ENCODE data around the gene PLEKHG4B.
"Not testable (repeated sequence)": the region's sequence is repeated elsewhere in the genome, so short reads cannot be mapped to it uniquely, and the experiment has no call there.

Gene PLEKHG4B

DNA sequence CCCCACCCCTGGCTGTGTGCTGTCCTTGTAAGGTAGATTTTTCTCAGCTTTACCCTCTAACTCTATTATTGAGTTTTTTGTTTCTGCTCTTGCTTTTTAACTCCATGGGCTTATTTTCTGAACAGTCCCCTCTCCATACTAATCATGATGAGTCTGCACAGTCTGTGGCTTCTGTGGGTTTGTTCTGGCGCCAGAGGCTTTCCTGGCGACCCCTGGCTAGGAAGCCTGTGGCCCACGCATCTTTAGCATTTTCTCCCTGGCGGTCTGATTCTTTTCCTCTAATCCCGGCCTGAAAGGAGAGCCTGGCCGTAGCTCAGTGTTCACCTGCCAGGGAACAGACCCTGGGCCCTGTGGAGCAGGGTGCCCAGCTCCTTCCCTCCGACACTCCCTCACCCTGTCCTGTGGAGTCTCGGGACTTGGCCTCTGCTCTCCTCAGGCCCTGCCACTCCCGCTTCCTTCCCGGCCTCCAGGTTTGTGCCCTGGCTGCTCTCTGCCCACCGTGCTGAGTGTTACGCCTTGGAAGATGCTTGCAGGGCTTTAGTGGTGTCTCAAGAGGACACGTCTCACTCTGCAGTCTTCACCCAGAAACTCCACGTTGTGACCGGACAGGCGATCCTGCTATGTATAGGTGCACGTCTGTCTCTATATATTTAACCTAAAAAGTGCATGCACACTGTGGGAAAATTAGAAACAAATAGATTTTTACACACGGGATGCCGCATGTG is 67.6 kb downstream of the PLEKHG4B start:
- no peak for DNase-seq

DNA sequence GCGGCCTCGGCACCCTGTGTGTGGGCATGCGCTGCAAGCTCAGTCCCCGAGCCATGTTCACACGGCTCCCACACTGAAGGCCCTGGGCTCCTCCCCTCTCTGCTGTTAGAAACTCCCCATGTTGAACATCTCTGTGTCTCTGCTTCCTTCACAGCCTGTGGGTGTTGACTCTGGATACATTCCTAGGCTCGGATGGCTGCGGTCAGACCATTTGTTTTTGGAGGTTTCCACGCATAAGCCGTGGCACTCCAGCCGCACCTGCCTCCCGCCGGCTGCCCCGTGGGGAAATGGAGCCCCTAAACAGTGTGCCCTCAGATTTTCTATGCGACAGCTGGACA is 68.2 kb downstream of the PLEKHG4B start:
- DNase-seq = no peak

DNA sequence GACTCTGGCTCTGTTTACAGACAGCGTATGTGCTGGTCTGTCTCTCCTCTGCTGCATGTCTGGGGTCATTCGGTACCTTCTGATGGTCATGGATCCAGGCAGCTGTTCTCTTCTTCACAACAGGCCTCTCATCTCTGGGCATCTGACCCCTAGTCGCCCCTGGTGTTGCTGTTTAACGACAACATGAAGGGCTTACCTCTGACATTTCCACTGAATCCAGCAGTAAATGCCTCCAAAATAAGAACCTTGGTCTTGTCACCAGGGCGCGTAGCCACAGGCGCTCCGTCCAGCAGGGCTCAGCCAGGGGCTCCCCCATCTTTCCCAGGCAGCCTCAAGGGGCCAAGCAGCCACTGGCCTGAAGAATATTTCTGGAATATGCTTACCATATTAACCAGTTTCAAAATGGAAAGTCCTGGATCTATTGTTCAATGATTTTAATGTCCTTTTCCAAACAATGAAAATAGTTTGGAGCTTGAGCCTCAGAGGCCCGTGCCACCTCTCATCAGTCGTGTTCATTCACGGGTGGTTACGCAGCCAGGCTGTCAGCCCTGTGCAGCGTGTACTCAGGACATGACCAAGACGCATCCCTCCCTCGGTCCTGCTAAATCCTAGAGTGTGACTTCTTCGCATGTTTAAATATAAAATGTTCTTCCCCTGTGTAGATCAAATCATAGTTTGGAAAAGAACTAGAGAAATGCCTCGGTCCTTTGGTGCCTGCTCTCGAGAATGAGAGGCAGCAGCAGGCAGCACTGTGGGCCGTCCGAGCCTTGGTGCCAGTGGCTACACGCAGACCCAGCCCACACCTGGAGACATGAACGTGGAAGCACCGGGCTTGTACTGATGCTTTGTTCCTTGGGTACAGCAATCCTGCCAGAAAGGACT is 69.2 kb downstream of the PLEKHG4B start:
- no peak for DNase-seq

GRCh38 chr5:161803-162110 is 69.8 kb downstream of the PLEKHG4B start:
- no peak for DNase-seq

DNA sequence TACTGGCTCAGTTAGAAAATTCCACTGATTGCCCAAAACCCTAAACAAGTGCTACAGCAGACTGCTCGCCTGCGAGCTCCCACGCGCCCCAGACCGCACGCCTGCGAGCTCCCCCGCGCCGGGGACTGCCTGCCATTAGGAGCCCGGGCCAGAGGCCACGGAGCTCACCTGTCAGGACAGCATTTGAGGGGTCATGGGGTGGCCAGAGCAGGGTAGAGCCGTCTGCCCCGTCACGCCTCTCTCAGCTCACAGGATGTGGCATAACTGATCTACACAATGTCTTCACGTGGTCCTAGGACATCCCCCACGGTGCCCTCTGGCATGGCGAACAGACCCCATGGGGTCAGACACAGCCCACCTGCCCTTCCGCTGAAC is 70.2 kb downstream of the PLEKHG4B start:
- DNase-seq = no peak

DNA sequence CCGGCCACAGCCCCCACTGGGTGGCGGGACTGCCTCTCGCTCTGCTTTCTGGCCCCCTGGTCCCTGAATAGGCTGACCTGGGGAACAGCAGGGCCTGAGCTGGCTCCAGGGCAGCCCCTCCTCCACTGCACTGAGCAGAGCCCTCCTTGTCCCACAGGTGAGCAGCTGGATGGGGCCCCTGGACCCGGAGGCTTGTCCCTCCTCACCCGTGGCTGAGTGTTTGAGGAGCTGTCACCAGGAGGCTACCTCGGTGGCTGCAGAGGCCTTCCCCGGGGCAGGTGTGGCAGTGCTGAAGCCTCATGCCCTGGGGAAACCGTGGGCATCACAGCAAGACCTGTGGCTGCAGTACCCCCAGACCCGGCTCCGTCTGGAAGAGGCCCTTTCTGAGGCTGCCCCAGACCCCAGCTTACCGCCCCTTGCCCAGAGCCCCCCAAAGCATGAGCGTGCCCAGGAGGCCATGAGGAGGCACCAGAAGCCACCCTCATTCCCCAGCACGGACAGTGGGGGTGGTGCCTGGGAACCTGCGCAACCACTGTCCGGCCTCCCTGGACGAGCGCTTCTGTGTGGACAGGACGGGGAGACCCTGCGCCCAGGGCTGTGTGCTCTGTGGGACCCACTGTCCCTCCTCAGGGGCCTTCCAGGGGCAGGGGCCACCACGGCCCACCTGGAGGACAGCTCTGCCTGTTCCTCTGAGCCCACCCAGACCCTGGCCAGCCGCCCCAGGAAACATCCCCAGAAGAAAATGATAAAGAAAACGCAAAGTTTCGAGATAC is 70.8 kb downstream of the PLEKHG4B start:
- no peak for DNase-seq

GRCh38 chr5:163338-163620 is 71.3 kb downstream of the PLEKHG4B start:
- DNase-seq = no peak

DNA sequence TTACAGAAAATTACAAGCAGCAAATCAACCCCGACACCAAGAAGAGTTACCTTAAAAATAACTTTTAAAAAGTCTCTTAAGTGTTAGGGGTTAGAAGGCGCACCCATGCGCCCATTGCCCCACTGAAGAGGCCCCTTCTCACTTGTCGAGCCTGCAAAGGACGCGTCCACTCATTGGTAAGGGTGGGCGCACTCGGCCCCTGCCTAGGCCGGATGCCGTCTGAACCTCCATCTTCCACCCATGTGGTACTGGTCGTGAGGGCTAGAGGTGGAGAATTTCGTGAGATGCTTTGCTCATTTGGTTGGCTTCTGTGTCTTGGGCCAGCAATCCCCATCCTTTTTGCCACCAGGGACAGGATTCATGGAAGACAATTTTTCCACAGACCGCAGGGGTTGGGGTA is 71.9 kb downstream of the PLEKHG4B start:
- no peak for DNase-seq

DNA sequence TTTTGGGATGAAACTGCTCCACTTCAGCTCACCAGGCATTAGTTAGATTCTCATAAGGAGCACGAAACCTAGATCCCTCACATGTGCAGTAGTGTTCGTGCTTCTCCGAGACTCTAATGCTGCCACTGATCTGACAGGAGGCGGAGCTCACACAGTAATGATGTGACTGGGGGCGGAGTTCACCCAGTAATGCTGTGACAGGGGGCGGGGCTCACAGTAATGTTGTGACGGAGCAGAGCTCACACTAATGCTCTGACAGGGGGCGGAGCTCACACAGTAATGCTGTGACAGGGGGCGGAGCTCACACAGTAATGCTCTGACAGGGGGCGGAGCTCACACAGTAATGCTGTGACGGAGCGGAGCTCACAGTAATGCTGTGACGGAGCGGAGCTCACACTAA is 72.3 kb downstream of the PLEKHG4B start:
- no peak for DNase-seq

DNA sequence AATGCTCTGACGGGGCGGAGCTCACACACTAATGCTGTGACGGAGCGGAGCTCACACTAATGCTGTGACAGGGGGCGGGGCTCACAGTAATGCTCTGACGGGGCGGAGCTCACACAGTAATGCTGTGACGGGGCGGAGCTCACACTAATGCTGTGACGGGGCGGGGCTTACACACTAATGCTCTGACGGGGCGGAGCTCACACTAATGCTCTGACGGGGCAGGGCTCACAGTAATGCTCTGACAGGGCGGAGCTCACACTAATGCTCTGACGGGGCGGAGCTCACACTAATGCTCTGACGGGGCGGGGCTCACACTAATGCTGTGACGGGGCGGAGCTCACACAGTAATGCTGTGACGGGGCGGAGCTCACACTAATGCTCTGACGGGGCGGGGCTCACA is 72.8 kb downstream of the PLEKHG4B start:
- not testable (repeated sequence) for DNase-seq

- DNase-seq = no peak
Observed at GRCh38 chr5:166441-167372, 74.7 kb downstream of the PLEKHG4B start.

GRCh38 chr5:167511-167910 is 75.5 kb downstream of the PLEKHG4B start:
- DNase-seq = no peak

- no peak for DNase-seq
Observed at GRCh38 chr5:167982-168660, 76.2 kb downstream of the PLEKHG4B start.

- DNase-seq = no peak
Observed at GRCh38 chr5:169071-169727, 77.2 kb downstream of the PLEKHG4B start.

GRCh38 chr5:169728-170094 is 77.7 kb downstream of the PLEKHG4B start:
- no peak for DNase-seq

DNA sequence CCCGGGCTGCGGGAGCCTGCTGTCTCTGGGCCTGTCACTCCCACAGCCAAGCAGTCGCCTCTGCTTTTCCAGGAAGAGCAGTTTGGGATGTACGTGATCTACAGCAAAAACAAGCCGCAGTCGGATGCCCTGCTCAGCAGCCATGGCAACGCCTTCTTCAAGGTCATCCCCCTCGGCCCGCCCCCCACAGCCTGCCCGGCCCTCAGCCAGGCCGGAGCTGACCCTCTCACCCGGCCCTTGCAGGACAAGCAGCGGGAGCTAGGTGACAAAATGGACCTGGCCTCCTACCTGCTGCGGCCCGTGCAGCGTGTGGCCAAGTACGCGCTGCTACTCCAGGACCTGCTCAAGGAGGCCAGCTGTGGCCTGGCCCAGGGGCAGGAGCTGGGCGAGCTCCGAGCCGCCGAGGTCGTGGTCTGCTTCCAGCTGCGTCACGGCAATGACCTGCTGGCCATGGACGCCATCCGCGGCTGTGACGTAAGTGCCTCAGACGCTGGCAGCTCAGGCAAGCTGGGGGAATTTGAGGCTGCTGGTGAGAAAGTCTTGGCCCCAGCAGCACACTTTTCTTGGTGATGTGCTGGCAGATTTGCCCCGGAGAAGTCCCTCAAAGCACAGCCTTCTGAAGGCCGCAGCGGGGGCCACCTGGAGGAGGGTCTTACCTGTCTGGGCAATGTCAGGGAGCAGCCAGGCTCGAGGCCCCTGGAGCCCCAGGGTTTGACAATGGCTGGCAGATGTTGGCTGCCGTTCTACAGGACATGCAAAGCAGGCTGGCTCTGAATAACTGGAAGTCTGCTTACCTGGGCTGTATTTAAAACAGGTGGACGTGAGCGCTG is 79.2 kb downstream of the PLEKHG4B start:
- no peak for DNase-seq

- DNase-seq = no peak
Observed at GRCh38 chr5:171801-172331, 79.9 kb downstream of the PLEKHG4B start.

DNA sequence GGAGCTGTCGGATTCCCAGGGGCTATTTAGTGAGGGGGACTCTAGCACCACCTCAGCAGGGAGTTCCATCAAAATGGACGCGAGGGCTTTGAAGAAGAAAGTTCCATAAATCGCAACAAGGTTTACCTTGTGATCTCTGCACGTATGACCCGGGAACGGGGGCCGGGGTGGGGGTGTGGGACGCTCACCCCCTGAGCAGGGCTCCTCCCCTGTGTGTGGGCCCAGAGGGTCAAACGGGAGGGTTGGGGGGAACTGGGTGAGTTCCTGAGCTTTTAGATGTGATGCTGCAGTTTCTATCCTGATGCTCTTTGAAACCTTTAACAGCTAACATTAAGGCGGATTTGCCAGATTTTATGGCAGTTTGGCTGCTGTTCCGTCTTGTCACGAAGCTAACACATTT is 80.5 kb downstream of the PLEKHG4B start:
- no peak for DNase-seq

GRCh38 chr5:172841-173251 is 80.9 kb downstream of the PLEKHG4B start:
- DNase-seq = no peak

GRCh38 chr5:173392-174290 is 81.7 kb downstream of the PLEKHG4B start:
- no peak for DNase-seq

All from stimulated activated naive CD4-positive, alpha-beta T cell treated with Interleukin-2 at 50 U/mL for 16 hours (primary cell).